C4-2B (cell line): ENCODE measurements around the gene CNGA3.

ENCODE experiments used
- H3K27ac ChIP-seq: fragments of 450-650 bp; 2 replicates; pipeline ENCODE4 v1.5.1; 2017
- ZFX ChIP-seq: fragments of 450-650 bp; IDR thresholded peaks from 2 replicates; pipeline ENCODE4 v1.6.1; 2017
- TF ChIP-seq, protein P1 (sequence below): fragments of 450-650 bp; conservative IDR thresholded peaks from 2 replicates; pipeline ENCODE4 v1.5.1; 2017; ENCODE audit warnings: mild to moderate bottlenecking

CNGA3 gene

DNA sequence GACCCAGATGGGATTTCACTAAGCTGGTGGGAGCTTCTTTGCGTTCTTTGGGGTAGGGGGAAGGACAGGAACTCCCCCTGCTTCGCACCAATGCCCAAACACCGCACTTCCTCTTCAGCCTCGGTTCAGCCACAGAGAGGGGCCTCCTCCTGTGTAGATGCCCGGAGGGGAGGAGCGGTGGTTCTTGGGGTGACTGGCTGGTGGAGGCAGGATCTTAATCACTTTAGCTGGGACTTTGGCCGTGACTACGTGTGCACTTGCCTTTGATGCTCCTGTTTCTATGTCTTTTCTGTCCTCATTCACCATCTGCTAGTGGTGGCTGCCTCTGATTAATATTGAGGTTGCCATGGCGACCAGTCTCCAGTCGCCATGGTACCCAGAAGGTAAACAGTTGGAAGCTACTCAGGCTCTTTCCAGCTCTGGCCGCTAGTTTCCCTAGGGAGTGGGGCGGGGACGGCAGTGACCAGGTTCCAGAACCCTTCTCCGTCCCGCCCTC is 1.9 kb downstream of the CNGA3 start:
- TF ChIP-seq, protein P1, sequence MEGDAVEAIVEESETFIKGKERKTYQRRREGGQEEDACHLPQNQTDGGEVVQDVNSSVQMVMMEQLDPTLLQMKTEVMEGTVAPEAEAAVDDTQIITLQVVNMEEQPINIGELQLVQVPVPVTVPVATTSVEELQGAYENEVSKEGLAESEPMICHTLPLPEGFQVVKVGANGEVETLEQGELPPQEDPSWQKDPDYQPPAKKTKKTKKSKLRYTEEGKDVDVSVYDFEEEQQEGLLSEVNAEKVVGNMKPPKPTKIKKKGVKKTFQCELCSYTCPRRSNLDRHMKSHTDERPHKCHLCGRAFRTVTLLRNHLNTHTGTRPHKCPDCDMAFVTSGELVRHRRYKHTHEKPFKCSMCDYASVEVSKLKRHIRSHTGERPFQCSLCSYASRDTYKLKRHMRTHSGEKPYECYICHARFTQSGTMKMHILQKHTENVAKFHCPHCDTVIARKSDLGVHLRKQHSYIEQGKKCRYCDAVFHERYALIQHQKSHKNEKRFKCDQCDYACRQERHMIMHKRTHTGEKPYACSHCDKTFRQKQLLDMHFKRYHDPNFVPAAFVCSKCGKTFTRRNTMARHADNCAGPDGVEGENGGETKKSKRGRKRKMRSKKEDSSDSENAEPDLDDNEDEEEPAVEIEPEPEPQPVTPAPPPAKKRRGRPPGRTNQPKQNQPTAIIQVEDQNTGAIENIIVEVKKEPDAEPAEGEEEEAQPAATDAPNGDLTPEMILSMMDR = no peak
- no peak for TF ChIP-seq ZFX
- H3K27ac ChIP-seq = no peak overlapping the region

DNA sequence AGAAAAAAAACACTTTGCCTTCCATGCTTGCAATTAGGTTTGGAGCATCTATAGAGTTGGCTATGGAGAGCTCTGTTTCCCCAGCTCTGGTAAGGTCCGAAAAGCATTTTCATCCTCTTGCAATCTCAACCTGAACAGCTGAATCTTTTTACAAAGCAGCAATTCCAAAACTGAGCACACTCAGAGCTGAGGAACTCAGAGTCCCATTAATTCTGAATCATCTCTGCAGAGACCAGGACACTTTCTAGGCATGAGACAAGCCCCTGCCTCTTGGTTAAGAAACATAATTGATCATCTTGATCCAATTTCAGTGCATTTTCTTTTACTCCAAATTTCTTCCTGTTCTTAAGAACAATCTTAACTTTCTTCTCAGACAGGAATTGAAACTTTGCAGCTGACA is 4.2 kb downstream of the CNGA3 start:
- no peak overlapping the region for H3K27ac ChIP-seq
- TF ChIP-seq, protein P1 = no peak
- no peak for TF ChIP-seq ZFX

DNA sequence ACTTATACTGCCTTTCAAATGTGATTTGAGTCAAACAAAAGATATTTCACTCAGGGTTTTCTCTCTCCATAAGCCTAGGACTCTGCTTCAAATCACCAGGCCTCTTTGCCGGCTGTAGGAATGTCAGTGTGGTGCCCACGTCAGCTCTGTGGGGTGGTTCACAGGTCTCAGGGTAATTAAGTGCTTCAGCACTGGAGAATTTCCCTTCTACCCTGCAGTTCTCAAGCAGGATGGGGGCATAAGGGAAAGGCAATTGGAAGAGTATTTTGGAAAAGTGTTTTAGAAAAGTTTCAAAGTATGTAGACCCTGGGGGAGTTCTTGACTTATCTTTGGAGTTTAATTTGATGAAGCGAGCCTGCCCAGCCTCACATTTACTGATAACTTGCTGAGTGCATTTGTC is 9.6 kb downstream of the CNGA3 start:
- TF ChIP-seq, protein P1 = no peak
- TF ChIP-seq ZFX = no peak
- H3K27ac ChIP-seq = no peak overlapping the region

DNA sequence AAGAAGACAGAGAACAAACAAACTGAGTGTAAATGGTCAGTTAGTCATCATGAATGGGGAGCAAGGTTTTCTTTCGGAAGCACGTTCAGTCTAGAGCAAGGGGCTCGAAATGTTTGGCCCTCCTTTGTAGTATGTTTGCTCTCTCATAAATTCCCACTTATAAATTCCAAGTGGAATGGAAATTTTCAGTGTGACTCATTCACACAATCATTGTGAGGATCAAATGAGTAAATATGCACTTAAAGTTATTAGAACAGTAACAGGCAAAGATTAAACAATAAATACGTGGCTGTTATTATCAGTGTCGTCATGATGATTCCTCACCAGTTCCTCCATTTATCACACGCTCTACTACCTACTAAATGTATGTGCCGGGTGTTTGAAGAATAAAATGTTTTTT is 10.5 kb downstream of the CNGA3 start:
- no peak overlapping the region for H3K27ac ChIP-seq
- TF ChIP-seq, protein P1 = no peak
- TF ChIP-seq ZFX = no peak

DNA sequence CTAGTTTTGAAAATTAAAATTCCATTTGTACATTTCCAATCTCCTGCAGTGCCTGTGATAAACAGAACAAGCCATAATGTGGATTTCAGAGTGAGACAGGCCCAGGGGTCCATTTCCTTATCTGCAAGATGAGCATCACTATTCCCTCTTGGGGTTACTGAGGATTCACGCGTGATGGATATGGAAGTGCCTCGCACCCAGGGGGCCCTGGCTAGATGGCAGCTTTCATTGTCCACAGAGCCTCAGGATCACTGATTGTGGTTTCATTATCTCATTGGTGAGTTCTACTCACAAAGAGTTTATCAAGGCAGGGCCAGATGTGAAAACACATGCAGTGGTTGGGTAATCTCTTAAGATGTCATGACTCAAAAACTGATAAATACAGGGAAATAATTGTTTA is 11.6 kb downstream of the CNGA3 start:
- H3K27ac ChIP-seq = no peak overlapping the region
- TF ChIP-seq ZFX = no peak
- TF ChIP-seq, protein P1 = no peak

DNA sequence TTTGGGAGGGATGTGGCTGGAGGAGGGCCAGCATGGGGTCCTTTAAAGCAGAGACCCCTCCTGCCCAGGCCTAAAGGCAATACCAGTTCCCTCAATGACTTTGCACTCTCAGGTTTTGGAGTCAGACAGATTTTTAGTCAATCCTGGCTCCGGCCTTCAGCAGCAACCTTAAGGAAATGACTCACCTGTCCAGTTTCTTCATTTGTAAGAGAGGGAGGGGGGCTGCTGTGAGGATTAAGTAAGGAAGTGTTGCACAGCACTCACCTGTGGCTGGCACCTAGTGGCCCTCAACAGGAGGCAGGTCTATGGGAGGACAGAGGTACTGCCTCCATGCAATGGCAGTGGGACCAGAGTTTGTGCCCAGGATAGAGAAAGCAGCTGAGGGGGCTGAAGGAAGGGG is 13.7 kb downstream of the CNGA3 start:
- no peak overlapping the region for H3K27ac ChIP-seq
- no peak for TF ChIP-seq ZFX
- TF ChIP-seq, protein P1 = no peak

DNA sequence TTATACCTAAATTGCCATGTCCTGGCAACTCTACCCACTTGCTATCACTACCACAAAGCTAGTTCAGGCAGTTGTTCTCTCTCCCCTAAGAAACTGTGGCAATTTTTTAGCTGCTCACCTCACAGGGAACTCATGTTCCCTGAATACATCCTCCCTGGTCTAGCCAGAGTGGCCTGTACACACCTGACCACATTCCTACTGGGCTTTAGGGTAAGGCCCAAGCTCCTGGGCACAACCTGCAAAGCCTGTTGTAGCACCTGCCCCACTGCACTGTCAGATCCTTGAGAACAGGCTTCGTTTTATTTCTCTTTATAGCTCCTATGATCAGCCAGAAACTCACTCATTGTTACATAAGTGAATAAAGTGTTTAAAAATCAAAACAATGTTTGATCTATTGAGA is 21.5 kb downstream of the CNGA3 start:
- TF ChIP-seq ZFX = no peak
- TF ChIP-seq, protein P1 = no peak
- H3K27ac ChIP-seq = no peak overlapping the region
